Epithelial cell of esophagus (primary cell): ENCODE data around the gene CDK10.

ENCODE experiments used
- DNase-seq: peaks from one replicate; pipeline ENCODE4 v3.0.0; 2010; ENCODE audit warnings: low read depth
- H3K4me3 ChIP-seq: 2 replicates; pipeline ENCODE4 v1.5.1; 2011; ENCODE audit warnings: mild to moderate bottlenecking, low read length, control low read depth
- TF ChIP-seq, protein P1 (sequence below): IDR thresholded peaks from 2 replicates; pipeline ENCODE4 v1.5.1; 2011; ENCODE audit warnings: low read depth, mild to moderate bottlenecking, low read length, control low read depth, inconsistent platforms; ENCODE audit not compliant: insufficient read depth; ENCODE audit errors: missing control alignments

The CDK10 gene

DNA sequence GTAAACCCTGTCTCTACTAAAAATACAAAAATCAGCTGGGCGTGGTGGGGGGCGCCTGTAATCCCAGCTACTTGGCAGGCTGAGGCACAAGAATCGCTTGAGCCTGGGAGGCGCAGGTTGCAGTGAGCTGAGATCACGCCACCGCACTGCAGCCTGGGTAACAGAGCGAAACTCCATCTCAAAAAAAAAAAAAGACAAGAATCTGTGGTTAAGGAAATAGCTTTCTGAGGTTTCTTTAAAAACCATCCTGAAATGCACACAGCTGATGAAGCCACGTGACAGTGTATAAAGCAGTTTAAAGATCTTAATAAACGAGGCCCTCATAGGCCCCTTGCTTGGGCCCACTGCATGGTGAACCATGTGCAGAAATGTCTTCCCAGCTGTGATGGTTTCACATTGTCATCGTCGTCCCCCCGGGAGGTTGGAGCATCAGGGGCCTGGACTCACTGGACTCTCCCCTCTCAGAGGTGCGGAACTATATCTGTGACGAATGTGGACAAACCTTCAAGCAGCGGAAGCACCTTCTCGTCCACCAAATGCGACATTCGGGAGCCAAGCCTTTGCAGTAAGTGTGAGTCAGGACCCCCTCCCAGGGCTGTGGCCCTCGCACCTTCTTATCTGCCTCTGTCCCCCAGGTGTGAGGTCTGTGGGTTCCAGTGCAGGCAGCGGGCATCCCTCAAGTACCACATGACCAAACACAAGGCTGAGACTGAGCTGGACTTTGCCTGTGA is 51.0 kb downstream of the CDK10 start:
- H3K4me3 ChIP-seq, result no peak overlapping the region
- TF ChIP-seq, protein P1, sequence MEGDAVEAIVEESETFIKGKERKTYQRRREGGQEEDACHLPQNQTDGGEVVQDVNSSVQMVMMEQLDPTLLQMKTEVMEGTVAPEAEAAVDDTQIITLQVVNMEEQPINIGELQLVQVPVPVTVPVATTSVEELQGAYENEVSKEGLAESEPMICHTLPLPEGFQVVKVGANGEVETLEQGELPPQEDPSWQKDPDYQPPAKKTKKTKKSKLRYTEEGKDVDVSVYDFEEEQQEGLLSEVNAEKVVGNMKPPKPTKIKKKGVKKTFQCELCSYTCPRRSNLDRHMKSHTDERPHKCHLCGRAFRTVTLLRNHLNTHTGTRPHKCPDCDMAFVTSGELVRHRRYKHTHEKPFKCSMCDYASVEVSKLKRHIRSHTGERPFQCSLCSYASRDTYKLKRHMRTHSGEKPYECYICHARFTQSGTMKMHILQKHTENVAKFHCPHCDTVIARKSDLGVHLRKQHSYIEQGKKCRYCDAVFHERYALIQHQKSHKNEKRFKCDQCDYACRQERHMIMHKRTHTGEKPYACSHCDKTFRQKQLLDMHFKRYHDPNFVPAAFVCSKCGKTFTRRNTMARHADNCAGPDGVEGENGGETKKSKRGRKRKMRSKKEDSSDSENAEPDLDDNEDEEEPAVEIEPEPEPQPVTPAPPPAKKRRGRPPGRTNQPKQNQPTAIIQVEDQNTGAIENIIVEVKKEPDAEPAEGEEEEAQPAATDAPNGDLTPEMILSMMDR, result no peak
- DNase-seq, result no peak

DNA sequence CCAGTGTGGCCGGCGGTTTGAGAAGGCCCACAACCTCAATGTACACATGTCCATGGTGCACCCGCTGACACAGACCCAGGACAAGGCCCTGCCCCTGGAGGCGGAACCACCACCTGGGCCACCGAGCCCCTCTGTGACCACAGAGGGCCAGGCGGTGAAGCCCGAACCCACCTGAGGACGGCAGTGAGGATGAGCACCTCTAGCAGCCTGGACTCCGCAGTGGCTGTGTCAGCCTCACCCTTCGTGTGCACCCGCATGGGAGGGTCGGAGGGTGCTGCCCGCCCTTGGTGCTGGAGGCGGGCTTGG is 51.5 kb downstream of the CDK10 start:
- no peak overlapping the region for H3K4me3 ChIP-seq
- no peak for DNase-seq
- TF ChIP-seq, protein P1, result no peak

DNA sequence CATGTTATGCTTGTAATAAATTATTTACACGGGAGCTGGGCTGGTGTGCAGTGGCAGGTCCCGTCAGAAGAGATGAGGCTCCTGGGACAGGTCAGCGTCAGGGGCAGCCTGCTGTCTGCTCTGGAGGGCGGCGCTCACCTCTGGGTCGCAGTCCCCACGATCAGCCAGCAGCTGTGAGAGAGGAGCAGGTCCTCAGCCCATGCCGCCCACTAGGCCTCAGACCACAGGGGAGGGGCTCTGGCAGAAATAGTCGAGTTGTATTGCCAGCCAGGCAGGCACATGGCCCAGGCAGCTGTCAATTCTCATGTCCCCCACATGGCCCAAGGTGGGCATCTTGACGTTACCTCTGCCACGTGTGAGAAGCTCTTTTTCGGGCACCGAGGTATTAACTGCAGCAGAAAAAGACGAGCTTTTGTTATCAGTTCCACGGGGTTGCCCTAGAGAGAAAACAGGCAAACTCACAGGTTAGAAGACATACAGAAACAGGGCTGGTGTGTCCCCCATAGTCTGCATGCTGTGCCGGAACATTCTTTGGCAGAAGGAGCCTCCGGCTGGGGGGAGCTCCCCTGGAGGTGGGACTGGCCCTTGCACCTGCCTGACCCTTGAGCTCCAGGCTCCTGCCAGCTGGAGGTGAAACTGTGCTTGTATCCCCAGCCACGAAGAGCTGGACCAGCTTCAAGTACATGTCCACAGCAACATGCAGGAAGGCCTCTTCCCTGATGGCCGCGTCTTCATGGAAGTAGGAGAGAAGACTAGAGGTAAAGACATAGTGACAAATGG is 52.2 kb downstream of the CDK10 start:
- TF ChIP-seq, protein P1, result no peak
- H3K4me3 ChIP-seq, result no peak overlapping the region

DNA sequence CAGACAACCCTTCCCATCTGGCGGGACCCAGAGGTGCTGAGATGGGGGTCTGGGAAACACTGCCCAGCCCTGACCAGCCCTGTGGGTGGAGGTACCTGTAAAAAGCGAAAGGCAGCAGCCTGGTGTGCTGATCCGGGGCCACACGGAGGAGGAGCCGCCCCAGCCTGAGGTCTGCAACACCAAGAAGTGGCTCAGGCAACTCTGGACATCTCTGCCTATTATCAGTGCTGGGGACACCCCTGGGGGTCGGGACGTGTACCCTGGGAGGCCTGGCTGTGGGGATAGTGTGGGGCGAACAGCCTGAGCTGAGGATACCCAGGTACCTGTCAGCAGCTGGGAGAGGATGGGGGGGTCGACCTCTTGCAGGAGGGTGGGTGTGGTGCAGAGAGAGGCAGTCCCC is 52.9 kb downstream of the CDK10 start:
- TF ChIP-seq, protein P1, result no peak
- H3K4me3 ChIP-seq, result no peak overlapping the region
- DNase-seq, result no peak

More for the DNA sequence above, 52.2 kb downstream of the CDK10 start:
- DNase-seq, result no peak

DNA sequence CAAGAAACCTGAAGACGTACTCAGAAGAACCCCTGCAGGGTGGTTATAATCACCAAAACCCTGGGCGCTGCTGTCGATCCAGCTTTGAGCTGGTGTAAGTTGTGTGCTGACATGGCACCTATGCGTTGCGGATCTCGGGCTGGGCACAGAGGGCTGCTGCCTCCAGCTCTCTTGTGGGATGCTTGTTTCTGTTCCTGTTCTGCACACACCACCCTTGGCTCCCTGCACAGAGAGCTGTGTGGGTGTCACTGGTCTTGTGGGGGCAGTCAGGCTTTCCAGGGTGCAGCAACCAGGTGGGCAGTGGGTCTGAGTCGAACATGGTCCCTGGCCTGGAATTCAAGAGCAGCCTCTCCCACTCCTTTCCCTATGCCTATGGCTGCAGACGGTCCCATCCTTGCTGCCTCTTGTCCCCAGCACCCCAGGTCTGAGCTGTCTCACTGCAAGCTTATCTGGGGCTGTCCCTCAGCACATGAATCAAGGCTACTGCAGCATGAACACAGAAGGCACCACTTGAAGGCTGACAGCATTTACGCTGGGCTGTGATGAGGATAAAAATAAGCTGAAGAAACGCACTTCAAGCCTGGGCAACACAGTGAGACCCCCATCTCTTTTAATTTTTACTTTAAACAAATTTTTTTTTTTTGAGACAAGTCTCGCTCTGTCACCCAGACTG is 55.0 kb downstream of the CDK10 start:
- H3K4me3 ChIP-seq, result no peak overlapping the region
- DNase-seq, result no peak
- TF ChIP-seq, protein P1, result no peak

DNA sequence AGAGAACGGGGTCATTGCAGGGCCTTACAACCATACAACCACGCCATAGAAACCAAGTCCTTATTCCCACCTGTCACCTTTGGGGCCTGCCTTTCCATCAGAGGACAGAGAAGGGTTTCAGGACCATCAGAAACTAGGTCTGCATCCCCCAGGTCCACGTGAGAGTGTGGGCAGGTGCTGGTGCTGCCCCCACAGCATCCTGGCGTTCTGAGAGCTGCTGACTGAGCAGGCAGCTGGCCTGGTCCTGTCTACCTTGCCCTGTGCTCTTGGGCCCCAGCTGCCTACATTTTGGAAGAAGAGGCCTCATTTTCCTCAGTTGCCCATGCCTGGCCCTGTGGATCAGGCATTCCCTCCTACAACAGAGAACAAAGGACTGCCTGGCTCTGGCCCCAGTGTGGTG is 56.5 kb downstream of the CDK10 start:
- TF ChIP-seq, protein P1, result no peak
- no peak overlapping the region for H3K4me3 ChIP-seq
- no peak for DNase-seq
